H9 (cell line): ENCODE data around the gene SCN8A. TPM values are rescaled to one million over a fixed set of nuclear protein-coding genes. Genes with fewer than 3 reads are reported as not detected.

Experiments
- DNase-seq: peaks from one replicate; pipeline ENCODE4 v3.0.0-alpha.2; 2017
- H2AFZ ChIP-seq: one replicate; pipeline ENCODE4 v1.6.1; 2013; ENCODE audit warnings: mild to moderate bottlenecking, low read length, control low read depth, moderate library complexity
- H2AK5ac ChIP-seq: 2 replicates; pipeline ENCODE4 v1.6.1; 2013; ENCODE audit warnings: low read length, control low read depth, mixed read lengths; ENCODE audit not compliant: insufficient read length
- H2BK120ac ChIP-seq: one replicate; pipeline ENCODE4 v1.6.1; 2013; ENCODE audit warnings: low read depth, mild to moderate bottlenecking, low read length, control low read depth, inconsistent platforms; ENCODE audit not compliant: poor library complexity, severe bottlenecking
- H2BK12ac ChIP-seq: 2 replicates; pipeline ENCODE4 v1.6.1; 2013; ENCODE audit warnings: low read length, control low read depth, mixed read lengths, low read depth; ENCODE audit not compliant: insufficient read length
- H2BK15ac ChIP-seq: 2 replicates; pipeline ENCODE4 v1.6.1; 2013; ENCODE audit warnings: low read depth, low read length, control low read depth
- H2BK20ac ChIP-seq: one replicate; pipeline ENCODE4 v1.6.1; 2013; ENCODE audit warnings: low read depth, mild to moderate bottlenecking, low read length, control low read depth, inconsistent platforms; ENCODE audit not compliant: poor library complexity, severe bottlenecking
- H2BK5ac ChIP-seq: 2 replicates; pipeline ENCODE4 v1.6.1; 2013; ENCODE audit warnings: low read length, control low read depth, mixed read lengths; ENCODE audit not compliant: insufficient read length
- H3K14ac ChIP-seq: 2 replicates; pipeline ENCODE4 v1.6.1; 2013; ENCODE audit warnings: low read length, control low read depth; ENCODE audit not compliant: insufficient read depth
- H3K18ac ChIP-seq: 2 replicates; pipeline ENCODE4 v1.6.1; 2013; ENCODE audit warnings: low read depth, mild to moderate bottlenecking, mixed read lengths, low read length, control low read depth; ENCODE audit not compliant: insufficient read length
- H3K23ac ChIP-seq: 2 replicates; pipeline ENCODE4 v1.6.1; 2013; ENCODE audit warnings: low read length, control low read depth, mixed read lengths, low read depth; ENCODE audit not compliant: insufficient read length
- H3K23me2 ChIP-seq: 2 replicates; pipeline ENCODE4 v1.6.1; 2013; ENCODE audit warnings: low read depth, mild to moderate bottlenecking, mixed read lengths, low read length, control low read depth; ENCODE audit not compliant: insufficient read length, poor library complexity, severe bottlenecking
- H3K27ac ChIP-seq: 2 replicates; pipeline ENCODE4 v1.5.1; 2013; ENCODE audit warnings: low read length, control low read depth, mixed read lengths, low read depth; ENCODE audit not compliant: insufficient read length
- H3K27me3 ChIP-seq: 2 replicates; pipeline ENCODE4 v1.6.1; 2013; ENCODE audit warnings: low read length, control low read depth, inconsistent platforms; ENCODE audit not compliant: insufficient read depth
- H3K4ac ChIP-seq: 2 replicates; pipeline ENCODE4 v1.6.1; 2013; ENCODE audit warnings: low read depth, mild to moderate bottlenecking, control low read depth, inconsistent platforms, low read length, moderate library complexity
- H3K4me1 ChIP-seq: 2 replicates; pipeline ENCODE4 v1.6.1; 2013; ENCODE audit warnings: low read length, control low read depth, inconsistent platforms; ENCODE audit not compliant: insufficient read depth
- H3K4me2 ChIP-seq: 2 replicates; pipeline ENCODE4 v1.6.1; 2013; ENCODE audit warnings: low read length, control low read depth, mixed read lengths; ENCODE audit not compliant: insufficient read length, insufficient read depth
- H3K56ac ChIP-seq: 2 replicates; pipeline ENCODE4 v1.6.1; 2013; ENCODE audit warnings: low read depth, mild to moderate bottlenecking, mixed read lengths, low read length, control low read depth; ENCODE audit not compliant: insufficient read length
- H3K79me1 ChIP-seq: 2 replicates; pipeline ENCODE4 v1.6.1; 2013; ENCODE audit warnings: low read depth, mild to moderate bottlenecking, moderate library complexity, low read length, control low read depth, inconsistent platforms; ENCODE audit not compliant: insufficient read depth, poor library complexity, severe bottlenecking
- H3K79me2 ChIP-seq: 2 replicates; pipeline ENCODE4 v1.6.1; 2013; ENCODE audit warnings: low read length, control low read depth, inconsistent platforms; ENCODE audit not compliant: insufficient read depth
- H3K9ac ChIP-seq: 2 replicates; pipeline ENCODE4 v1.6.1; 2013; ENCODE audit warnings: low read length, control low read depth, mixed read lengths; ENCODE audit not compliant: insufficient read length; ENCODE audit errors: extremely low read depth
- H3K9me3 ChIP-seq: one replicate; pipeline ENCODE4 v1.6.1; 2013; ENCODE audit warnings: low read depth, low read length, inconsistent platforms; ENCODE audit not compliant: control insufficient read depth
- H3T11ph ChIP-seq: one replicate; pipeline ENCODE4 v1.6.1; 2013; ENCODE audit warnings: mild to moderate bottlenecking, low read length, control low read depth, inconsistent platforms
- H4K20me1 ChIP-seq: one replicate; pipeline ENCODE4 v1.6.1; 2013; ENCODE audit not compliant: control insufficient read depth, insufficient read length, insufficient read depth
- H4K5ac ChIP-seq: 2 replicates; pipeline ENCODE4 v1.6.1; 2013; ENCODE audit warnings: low read depth, mild to moderate bottlenecking, mixed read lengths, low read length, control low read depth; ENCODE audit not compliant: insufficient read length
- H4K8ac ChIP-seq: replicated peaks from 2 replicates; pipeline ENCODE4 v1.6.1; 2013; ENCODE audit warnings: low read length, control low read depth, mixed read lengths, low read depth; ENCODE audit not compliant: insufficient read length
- H4K91ac ChIP-seq: 2 replicates; pipeline ENCODE4 v1.6.1; 2013; ENCODE audit warnings: low read depth, mild to moderate bottlenecking, moderate library complexity, mixed read lengths, low read length, control low read depth; ENCODE audit not compliant: insufficient read length
- H3K27ac Mint-ChIP-seq, 3 experiments: 2 replicates in 2 of 3; 3 replicates in 1 of 3; pipeline ENCODE4 v1.8.0; 2020 to 2021; ENCODE audit warnings: mixed read lengths in 3 of 3, mild to moderate bottlenecking in 1 of 3, moderate library complexity in 1 of 3
- H3K27me3 Mint-ChIP-seq: 2 replicates; pipeline ENCODE4 v1.8.0; 2021; ENCODE audit warnings: low read depth, mild to moderate bottlenecking, moderate library complexity, mixed read lengths
- H3K36me3 Mint-ChIP-seq, 3 experiments: 2 replicates in 2 of 3; 3 replicates in 1 of 3; pipeline ENCODE4 v1.8.0; 2020 to 2021; ENCODE audit warnings: low read depth in 3 of 3, mixed read lengths in 3 of 3; ENCODE audit not compliant: insufficient read depth in 1 of 3
- H3K4me1 Mint-ChIP-seq, 2 experiments: 2 replicates each; pipeline ENCODE4 v1.8.0; 2020; ENCODE audit warnings: mixed read lengths in 2 of 2
- H3K4me3 Mint-ChIP-seq, 2 experiments: 2 replicates in 1 of 2; 3 replicates in 1 of 2; pipeline ENCODE4 v1.8.0; 2020 to 2021; ENCODE audit warnings: mild to moderate bottlenecking in 2 of 2, mixed read lengths in 2 of 2, moderate library complexity in 1 of 2
- H3K9me3 Mint-ChIP-seq, 2 experiments: 2 replicates in 1 of 2; 3 replicates in 1 of 2; pipeline ENCODE4 v1.8.0; 2020; ENCODE audit warnings: mild to moderate bottlenecking in 2 of 2, mixed read lengths in 2 of 2, moderate library complexity in 1 of 2
- CTCF ChIP-seq: fragments of 200-600 bp; sonication (generic); conservative IDR thresholded peaks from 3 replicates; pipeline ENCODE4 v1.8.0; 2021; ENCODE audit warnings: antibody characterized with exemption, mild to moderate bottlenecking
- WGBS: extraction: QIAGEN DNeasy Blood & Tissue Kit; methylation state at CpG from one replicate; pipeline ENCODE4 v1.1.7; 2013; ENCODE audit warnings: missing lambda C conversion rate, low lambda C conversion rate, mixed read lengths; ENCODE audit not compliant: insufficient read length; ENCODE audit errors: extremely low coverage; 5-methylcytosine and 5-hydroxymethylcytosine counted together
- total RNA-seq: library from RNA; stranded (reverse); gene quantifications from 2 replicates; pipeline ENCODE4 v1.2.1, GENCODE V29; 2021

The SCN8A gene
- total RNA-seq, 1 experiment from 2014 or later = 15.2 TPM

- no peak overlapping the region for H3K4me3 Mint-ChIP-seq
- peaks cover 3 to 11% (median 3%) of the 10 kb centered on the region in 3 experiments; a peak in 4 of 7 replicates for H3K36me3 Mint-ChIP-seq
- no peak overlapping the region for H3K14ac ChIP-seq
- H4K91ac ChIP-seq = no peak overlapping the region
- no peak for DNase-seq
- H4K8ac ChIP-seq = no peak overlapping the region
- no peaks in the 10 kb centered on the region; the same call in 1 of the 2 replicates for H3K27me3 ChIP-seq
- H3K4me2 ChIP-seq = no peak overlapping the region
- peaks cover 16% of the 10 kb centered on the region for H3K27me3 Mint-ChIP-seq
- no peaks in the 10 kb centered on the region for H3K79me2 ChIP-seq
- no peak overlapping the region for H2AFZ ChIP-seq
- H3K27ac ChIP-seq = no peak overlapping the region
- no peak overlapping the region for H3K18ac ChIP-seq
- H2BK20ac ChIP-seq = no peak overlapping the region
- H3K9ac ChIP-seq = no peak overlapping the region
- H3K23me2 ChIP-seq = no peaks in the 10 kb centered on the region
- H3K9me3 ChIP-seq = no peaks in the 10 kb centered on the region
- no peak overlapping the region for H3K4ac ChIP-seq
- H2BK120ac ChIP-seq = no peak overlapping the region
- H3K9me3 Mint-ChIP-seq = no peaks in the 10 kb centered on the region
- H3K79me1 ChIP-seq = no peaks in the 10 kb centered on the region
- H3K4me1 ChIP-seq = no peaks in the 10 kb centered on the region
- no peak overlapping the region for H2BK5ac ChIP-seq
- H4K20me1 ChIP-seq = no peaks in the 10 kb centered on the region
- no peak overlapping the region for H2AK5ac ChIP-seq
- no peak overlapping the region for H4K5ac ChIP-seq
- no peak overlapping the region for H2BK12ac ChIP-seq
- H3K23ac ChIP-seq = no peak overlapping the region
- no peak overlapping the region for H3K27ac Mint-ChIP-seq
- H2BK15ac ChIP-seq = no peak overlapping the region
- H3K4me1 Mint-ChIP-seq = peaks cover 7 to 22% of the 10 kb centered on the region in 2 experiments
- no peak overlapping the region for H3T11ph ChIP-seq
- TF ChIP-seq CTCF = no peak
- WGBS = no CpG with 5 or more reads among the region's 3 CpGs
- no peak overlapping the region for H3K56ac ChIP-seq
Measured at GRCh38 chr12:51809193-51809592, 218.2 kb downstream of the SCN8A start.
